ENCODE data around the gene MYO18A.
"Not testable (repeated sequence)": the region's sequence is repeated elsewhere in the genome, so short reads cannot be mapped to it uniquely, and the experiment has no call there.

The MYO18A gene

GRCh38 chr17:29102741-29103181, 77.4 kb downstream of the MYO18A start:
- DNase-seq (ENCODE audit: low spot score), result no peak

GRCh38 chr17:29102046-29102445, 78.2 kb downstream of the MYO18A start:
- DNase-seq (ENCODE audit: low spot score), result no peak

GRCh38 chr17:29100296-29100695, 79.9 kb downstream of the MYO18A start:
- DNase-seq (ENCODE audit: low spot score), result no peak

- DNase-seq (ENCODE audit: low spot score), result no peak
Observed at GRCh38 chr17:29099527-29099926, 80.7 kb downstream of the MYO18A start.

GRCh38 chr17:29096094-29096493, 84.1 kb downstream of the MYO18A start:
- no peak for DNase-seq (ENCODE audit: low spot score)

- no peak for DNase-seq (ENCODE audit: low spot score)
Observed at GRCh38 chr17:29095439-29095838, 84.8 kb downstream of the MYO18A start.

GRCh38 chr17:29094101-29094708, 86.0 kb downstream of the MYO18A start:
- DNase-seq (ENCODE audit: low spot score), result no peak

- no peak for DNase-seq (ENCODE audit: low spot score)
Observed at GRCh38 chr17:29093090-29093871, 86.9 kb downstream of the MYO18A start.

GRCh38 chr17:29091606-29092289, 88.5 kb downstream of the MYO18A start:
- DNase-seq (ENCODE audit: low spot score), result no peak

GRCh38 chr17:29090750-29091605, 89.2 kb downstream of the MYO18A start:
- DNase-seq (ENCODE audit: low spot score), result no peak

GRCh38 chr17:29090108-29090507, 90.1 kb downstream of the MYO18A start:
- DNase-seq (ENCODE audit: low spot score), result no peak

- no peak for DNase-seq (ENCODE audit: low spot score)
Observed at GRCh38 chr17:29089601-29090044, 90.6 kb downstream of the MYO18A start.

- DNase-seq (ENCODE audit: low spot score), result not testable (repeated sequence)
Observed at GRCh38 chr17:29088782-29089181, 91.4 kb downstream of the MYO18A start.

GRCh38 chr17:29086628-29087332, 93.4 kb downstream of the MYO18A start:
- DNase-seq (ENCODE audit: low spot score), result no peak

- DNase-seq (ENCODE audit: low spot score), result no peak
Observed at GRCh38 chr17:29085223-29085622, 95.0 kb downstream of the MYO18A start.

- DNase-seq (ENCODE audit: low spot score), result no peak
Observed at GRCh38 chr17:29084541-29085146, 95.6 kb downstream of the MYO18A start.

GRCh38 chr17:29080965-29081364, 99.2 kb downstream of the MYO18A start:
- no peak for DNase-seq (ENCODE audit: low spot score)

GRCh38 chr17:29080323-29080722, 99.9 kb downstream of the MYO18A start:
- no peak for DNase-seq (ENCODE audit: low spot score)

GRCh38 chr17:29079887-29080286, 100.3 kb downstream of the MYO18A start:
- DNase-seq (ENCODE audit: low spot score), result no peak

GRCh38 chr17:29079433-29079832, 100.8 kb downstream of the MYO18A start:
- DNase-seq (ENCODE audit: low spot score), result no peak

All from RKO (cell line).